ENCODE results near the gene EXOC6.
"Not testable (repeated sequence)": the region's sequence is repeated elsewhere in the genome, so short reads cannot be mapped to it uniquely, and the experiment has no call there.

The EXOC6 gene

GRCh38 chr10:92957223-92958010 is 109.1 kb downstream of the EXOC6 start:
- no peak for DNase-seq

- DNase-seq = no peak
Observed at GRCh38 chr10:92961638-92962037, 113.3 kb downstream of the EXOC6 start.

DNA sequence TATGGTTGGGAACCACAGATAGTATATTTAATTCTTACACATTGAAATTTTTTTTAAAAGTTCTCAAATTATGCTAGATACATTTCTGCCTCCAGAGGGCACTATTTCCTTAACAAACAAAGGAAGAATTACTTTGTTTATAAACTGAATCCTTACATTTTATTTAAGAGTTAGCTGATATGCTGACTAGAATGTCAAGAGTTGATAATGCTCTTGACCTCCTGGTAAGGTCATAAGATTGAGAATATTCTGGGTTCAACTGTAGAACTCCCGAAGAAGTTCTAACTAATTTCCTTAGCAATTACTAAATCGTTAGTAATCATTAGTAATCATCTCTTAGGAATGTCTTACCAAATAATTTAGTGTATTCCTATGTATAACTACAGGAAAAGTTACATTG is 117.0 kb downstream of the EXOC6 start:
- DNase-seq = peak; percentile 57

DNA sequence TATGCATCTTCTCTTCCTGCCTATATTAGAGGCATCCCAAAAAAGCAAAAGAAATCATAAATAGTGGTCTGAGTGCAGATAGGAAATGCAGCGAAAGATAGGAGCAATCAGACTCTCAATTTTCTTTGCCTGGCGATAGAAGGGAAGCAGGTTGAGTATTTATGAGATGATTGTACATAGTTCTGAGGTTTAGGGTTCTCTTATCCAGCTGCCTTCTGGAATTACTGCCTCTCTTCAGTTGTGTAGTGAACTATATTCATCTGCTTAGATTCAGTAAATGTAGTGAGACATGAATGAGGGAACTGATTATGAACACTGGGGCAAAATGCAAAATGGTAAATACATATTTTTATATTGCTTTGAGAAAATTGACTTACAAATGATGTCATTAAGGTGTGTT is 119.3 kb downstream of the EXOC6 start:
- DNase-seq = no peak

GRCh38 chr10:92969151-92969550 is 120.8 kb downstream of the EXOC6 start:
- peak; percentile 46 for DNase-seq

- DNase-seq = peak; percentile 90
Observed at GRCh38 chr10:92970301-92971070, 122.2 kb downstream of the EXOC6 start.

DNA sequence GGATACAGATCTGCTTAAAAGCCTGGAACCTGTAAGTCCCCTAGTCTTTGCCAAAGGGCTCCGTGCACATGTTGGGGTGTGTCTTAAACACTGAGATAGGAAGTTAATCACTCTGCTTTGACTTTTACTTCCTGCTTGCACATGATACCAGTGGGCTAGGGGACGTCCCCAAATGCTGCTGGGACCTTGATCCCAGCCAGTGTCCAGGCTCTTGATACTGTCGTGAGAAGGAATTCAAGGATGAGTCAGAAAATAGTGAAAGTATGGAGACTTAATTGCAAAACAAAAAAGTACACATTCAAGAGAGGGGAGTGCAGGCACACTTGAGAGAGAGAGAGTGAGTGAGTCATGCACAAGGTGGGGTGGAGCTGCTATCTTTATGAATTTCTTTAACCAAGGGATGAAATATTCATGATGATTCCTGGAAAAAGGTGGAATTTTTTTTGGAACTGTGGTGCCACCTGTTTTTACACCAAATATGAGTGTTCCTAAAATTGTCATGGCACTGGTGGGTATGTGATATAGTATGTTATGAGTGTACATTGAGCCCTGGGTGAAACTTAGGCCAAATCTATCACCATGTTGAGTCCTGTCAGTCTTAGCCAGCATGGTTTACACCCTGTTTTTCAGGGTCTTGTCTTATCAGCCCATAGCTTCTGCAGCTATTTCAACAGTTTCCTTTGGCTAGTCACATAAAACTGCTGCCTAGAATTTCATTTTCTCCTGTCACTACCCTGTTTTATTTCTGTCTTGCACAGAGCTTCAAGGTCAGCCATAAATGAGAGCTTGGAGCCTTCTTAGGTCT is 123.9 kb downstream of the EXOC6 start:
- DNase-seq = peak; percentile 83

DNA sequence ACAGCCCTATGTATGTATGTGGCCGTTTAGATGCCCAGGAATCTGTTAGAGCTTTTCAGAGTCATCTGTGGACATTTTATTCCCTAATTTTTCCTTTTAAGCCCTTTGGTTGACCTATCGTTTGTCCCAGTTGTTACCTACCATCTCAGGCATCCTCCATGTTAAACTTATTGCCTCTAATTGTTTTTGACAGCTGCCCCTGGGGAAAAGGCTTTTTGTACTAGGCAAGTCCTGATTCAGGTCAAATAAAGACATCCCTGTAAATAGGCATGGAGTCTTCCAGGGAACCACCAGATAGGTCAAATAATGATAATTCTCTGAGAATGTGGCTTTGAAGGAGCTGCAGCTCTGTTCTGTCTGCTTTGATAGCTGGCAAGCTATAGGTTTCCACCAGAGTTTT is 124.6 kb downstream of the EXOC6 start:
- no peak for DNase-seq

DNA sequence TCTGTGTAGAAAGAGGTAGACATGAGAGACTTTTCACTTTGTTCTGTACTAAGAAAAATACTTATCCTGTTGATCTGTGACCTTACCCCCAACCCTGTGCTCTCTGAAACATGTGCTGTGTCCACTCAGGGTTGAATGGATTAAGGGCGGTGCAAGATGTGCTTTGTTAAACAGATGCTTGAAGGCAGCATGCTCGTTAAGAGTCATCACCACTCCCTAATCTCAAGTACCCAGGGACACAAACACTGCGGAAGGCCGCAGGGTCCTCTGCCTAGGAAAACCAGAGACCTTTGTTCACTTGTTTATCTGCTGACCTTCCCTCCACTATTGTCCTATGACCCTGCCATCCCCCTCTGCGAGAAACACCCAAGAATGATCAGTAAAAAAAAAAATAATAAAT is 128.0 kb downstream of the EXOC6 start:
- not testable (repeated sequence) for DNase-seq

GRCh38 chr10:92989250-92989649 is 140.9 kb downstream of the EXOC6 start:
- no peak for DNase-seq

DNA sequence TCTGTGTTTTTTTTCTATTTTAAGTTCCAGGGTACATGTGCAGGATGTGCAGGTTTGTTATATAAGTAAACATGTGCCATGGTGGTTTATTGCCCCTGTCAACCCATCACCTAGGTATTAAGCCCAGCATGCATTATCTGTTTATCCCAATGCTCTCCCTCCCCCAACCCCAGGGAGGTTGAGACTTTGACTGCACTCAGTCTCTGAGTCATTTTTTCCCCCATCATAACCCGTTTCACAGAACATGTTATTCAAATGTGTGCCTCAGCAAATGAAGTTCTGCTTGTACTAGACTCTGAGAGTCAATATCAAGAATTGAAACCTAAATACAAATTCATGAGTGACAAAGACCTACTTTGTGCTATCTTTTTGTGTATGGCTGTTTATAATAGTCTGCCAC is 142.3 kb downstream of the EXOC6 start:
- DNase-seq = peak; percentile 50

GRCh38 chr10:92991513-92991912 is 143.2 kb downstream of the EXOC6 start:
- no peak for DNase-seq

DNA sequence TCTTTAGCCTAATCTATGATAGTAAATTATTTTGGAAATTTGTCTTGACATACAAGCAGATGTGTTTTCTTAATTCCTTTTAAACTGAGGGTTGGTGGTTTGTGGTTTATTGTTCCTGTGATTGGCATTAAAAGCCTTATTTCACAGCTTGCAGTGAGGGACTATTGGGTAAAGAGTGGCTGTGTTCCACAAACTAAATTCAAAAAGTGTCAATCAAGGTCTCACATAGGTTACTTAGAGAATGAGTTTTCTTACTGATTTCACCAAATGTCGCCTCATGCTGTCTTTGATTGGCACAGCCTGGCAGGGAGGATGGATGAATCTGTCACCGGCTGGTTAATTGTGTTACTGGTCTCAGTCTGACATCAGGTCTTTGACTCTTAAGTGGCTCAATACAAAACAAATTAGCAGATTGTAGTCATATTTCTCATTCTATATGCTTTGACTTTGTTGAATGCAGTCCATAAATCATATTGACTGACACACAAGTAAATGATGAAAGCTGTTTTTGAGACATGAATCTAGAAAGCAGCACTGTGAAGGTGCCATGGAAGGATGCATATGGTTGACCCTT is 145.5 kb downstream of the EXOC6 start:
- DNase-seq = no peak

- no peak for DNase-seq
Observed at GRCh38 chr10:92995509-92995908, 147.2 kb downstream of the EXOC6 start.

- DNase-seq = peak; percentile 19
Observed at GRCh38 chr10:92997620-92998019, 149.3 kb downstream of the EXOC6 start.

GRCh38 chr10:92999191-92999590 is 150.9 kb downstream of the EXOC6 start:
- DNase-seq = no peak

GRCh38 chr10:93006435-93007039 is 158.2 kb downstream of the EXOC6 start:
- DNase-seq = peak; percentile 54

- no peak for DNase-seq
Observed at GRCh38 chr10:93015722-93016121, 167.4 kb downstream of the EXOC6 start.

- no peak for DNase-seq
Observed at GRCh38 chr10:93023013-93023650, 174.8 kb downstream of the EXOC6 start.

GRCh38 chr10:93026072-93026471 is 177.8 kb downstream of the EXOC6 start:
- DNase-seq = no peak

DNA sequence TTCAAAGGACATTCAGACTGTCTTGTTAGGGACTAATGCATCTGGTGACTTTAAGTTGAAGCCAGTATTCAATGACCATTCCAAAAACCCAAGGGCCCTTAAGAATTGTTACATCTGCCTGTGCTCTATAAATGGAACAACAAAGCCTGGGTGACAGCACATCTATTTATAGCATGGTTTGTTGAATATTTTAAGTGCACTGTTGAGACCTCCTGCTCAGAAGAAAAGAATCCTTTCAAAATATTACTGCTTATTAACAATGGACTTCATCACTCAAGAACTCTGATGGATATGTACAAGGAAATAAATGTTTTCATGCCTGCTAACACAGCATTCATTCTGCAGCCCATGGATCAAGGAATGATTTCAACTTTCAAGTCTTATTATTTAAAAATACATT is 179.2 kb downstream of the EXOC6 start:
- DNase-seq = no peak

GRCh38 chr10:93028883-93029282 is 180.6 kb downstream of the EXOC6 start:
- peak; percentile 60 for DNase-seq

All from fibroblast of skin of right biceps (primary cell).